Colon (tissue), 2 donors: ENCODE results near the gene HMCN2.
"Not testable (repeated sequence)": the region's sequence is repeated elsewhere in the genome, so short reads cannot be mapped to it uniquely, and the experiment has no call there.

Experiments used
- FAIRE-seq: peaks from 2 replicates; lab custom pipeline; 2012; peaks lifted over from hg19 to GRCh38; lab: Jason Lieb, UNC
- donor health status: control.
- donor health status: control.

The HMCN2 gene

DNA sequence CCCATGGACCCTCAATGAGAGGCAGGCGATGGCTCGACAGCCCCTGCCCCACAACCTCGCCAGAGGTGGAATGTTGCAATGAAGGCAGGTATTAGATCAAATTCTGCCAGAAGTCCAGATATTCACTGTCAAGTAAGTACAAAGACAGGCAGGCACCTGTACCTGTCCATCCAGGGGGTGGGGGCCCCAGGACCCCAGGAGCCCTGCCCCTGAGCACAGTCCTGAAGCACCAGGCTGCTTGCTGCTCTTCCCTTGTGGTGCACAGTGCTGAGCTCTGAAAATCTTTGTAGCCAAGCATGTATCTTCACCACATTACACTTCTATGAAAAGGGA, 26.2 kb upstream of the HMCN2 start:
- no peak for FAIRE-seq

DNA sequence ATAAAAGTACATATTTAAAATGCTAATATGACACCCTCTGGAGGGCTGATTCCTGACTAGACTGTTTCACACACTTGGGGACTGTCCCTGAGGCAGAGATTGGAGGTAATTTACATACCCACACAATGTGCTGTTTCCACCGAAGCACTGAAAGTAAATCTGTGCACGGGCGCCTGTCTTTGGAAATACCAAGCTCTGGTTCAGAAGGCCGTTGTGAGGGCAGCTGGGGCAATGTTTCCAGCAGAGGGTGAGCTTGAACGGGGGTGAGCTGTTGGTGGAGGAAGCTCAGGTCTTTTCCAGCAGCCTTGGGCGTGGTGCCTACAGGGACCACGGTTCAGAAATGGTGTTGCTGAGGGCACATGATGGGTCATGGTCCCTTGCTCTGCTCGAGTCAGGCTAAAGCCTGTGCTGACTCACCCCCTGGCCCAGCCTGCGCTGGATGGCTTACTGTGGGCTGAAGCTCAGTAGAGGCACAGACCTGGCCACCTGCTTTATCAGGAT, 25.8 kb upstream of the HMCN2 start:
- FAIRE-seq: no peak

DNA sequence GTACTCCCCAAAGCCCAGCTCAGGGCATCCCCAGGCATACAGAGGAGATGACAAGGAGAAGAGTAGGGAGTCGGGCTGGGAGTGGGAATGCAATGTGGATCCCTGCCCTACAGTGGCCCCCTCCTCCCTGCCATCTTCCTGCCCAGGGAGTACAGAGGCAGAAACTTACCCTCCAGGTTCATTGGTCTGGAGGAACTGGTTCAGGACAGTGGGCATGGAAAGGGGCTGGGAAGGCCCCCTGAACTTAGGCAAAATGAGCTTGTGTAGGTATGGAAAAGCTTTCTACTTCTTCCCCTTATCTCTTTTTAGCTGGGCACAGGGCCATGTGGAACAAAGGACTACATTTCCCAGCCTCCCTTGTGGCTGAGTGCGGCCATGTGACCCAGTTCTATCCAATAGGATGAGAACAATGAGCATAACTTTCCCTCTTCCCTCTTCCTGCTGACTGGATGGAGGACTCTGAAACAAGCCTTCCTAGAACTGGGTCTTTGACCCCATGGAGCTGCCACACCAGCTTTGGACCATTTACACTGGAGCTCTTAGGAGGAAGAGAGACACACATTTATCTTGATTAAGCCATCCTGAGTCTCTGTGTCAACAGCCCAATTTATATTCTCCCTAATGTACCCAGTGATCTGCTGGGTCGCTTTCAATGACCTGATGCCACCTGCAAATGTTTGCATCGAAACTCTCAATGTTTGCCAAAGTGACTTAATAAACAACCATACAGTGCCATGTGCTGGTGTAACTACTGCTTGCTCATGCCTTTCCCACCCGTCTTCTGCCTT, 25.0 kb upstream of the HMCN2 start:
- no peak for FAIRE-seq

- no peak for FAIRE-seq
Measured at GRCh38 chr9:130241198-130241535, 24.4 kb upstream of the HMCN2 start.

GRCh38 chr9:130242270-130243014, 23.1 kb upstream of the HMCN2 start:
- no peak for FAIRE-seq

GRCh38 chr9:130243015-130243881, 22.3 kb upstream of the HMCN2 start:
- no peak for FAIRE-seq

DNA sequence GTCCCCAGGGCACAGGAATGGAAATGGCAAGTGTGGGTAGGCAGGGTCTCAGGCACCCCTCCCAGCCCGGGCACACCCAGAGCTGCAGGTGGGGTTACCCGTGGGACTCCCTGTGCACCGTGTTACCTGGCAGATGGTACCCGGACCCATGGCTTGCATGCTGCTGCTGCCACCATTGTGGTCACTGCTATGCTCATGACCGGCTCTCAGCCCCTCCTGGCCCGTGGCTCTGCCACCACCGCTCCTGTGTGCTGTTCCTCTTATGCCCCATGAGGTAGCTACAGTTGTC, 21.7 kb upstream of the HMCN2 start:
- FAIRE-seq: no peak

DNA sequence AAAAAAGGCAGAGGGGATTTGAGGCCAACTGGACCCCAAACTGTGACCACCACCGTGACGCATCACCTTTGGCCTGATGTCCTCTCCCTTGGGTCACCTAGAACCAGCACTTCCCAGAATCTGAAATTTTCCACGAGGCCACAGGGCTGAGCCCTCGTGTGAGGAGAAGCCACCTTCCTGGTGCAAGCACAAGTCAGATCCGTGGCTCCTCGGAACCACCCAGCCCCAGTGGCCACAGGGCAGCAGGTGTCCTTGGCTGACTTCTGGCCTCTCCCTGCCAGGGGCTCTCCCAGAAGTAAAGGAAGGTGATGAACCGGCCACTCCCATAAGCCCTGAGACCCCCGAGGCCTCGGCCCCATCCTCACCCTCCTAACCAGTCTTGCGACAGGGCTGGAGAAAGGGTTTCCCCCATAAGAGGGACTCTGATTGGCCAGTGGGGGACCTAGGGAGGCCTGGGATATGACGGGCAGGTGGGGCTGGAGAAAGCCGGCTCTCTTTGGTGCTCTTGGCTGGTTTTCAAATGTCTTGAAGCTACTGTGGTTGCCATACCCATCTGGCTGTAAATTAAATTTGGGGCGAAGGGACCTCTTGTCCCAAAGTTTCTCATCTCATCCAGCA, 20.9 kb upstream of the HMCN2 start:
- FAIRE-seq: no peak

GRCh38 chr9:130245474-130245873, 20.1 kb upstream of the HMCN2 start:
- FAIRE-seq: no peak

DNA sequence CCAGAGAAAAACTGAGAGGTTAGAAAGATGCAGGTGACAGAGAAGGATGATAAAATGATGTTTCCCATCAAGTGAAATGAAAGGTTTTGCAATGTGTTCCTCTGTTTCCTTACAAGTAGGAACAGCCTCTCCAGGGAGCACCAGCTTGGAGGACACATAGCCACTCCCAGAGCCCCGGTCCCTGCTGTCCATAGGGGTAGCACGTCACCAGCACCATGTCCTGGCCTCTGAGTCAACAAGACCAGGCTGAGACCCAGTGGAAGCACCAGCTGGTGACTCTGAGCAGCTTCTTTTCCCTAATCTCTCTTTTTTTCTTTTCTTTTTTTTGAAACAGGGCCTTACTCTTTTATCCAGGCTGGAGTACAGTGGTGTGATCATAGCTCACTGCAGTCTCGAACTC, 19.4 kb upstream of the HMCN2 start:
- FAIRE-seq: no peak

DNA sequence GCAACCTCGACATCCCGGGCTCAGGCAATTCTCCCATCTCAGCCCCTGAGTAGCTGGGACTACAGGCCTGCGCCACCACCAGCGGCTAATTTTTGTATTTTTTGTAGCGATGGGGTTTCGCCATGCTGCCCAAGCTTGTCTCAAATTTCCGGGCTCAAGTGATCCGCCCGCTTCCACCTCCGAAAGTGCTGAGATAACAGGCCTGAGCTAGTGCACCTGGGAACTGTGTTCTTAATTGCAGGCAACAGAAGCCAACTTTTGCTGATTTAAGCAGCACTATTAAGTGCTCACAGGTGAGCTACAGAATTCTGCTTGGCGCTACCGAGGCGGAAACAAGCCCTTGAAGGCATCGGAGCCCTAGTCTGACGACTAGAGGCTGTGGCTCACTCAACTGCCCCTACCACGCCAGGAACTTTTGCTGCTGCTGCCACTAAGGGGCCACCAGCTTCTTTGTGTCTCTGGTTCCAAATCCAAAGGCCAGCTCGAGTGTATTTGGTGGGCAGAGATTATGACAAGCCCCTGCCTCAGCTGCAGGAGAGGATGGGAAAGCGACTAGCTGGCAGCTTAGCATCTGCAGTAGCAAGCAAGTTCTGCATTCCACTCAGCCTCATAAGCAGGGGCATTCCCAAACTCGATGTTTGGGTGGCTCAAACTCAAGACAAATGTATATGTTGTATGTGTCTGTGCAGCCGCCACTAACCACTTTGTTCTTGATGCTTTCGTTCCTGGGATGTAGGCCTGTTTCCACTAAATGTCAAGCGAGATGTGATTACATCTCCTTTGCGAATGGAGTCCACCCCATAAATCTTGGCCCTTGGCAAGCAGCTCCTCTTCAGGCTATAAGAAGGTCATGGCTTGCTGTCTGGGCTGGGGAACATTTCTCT, 10.6 kb upstream of the HMCN2 start:
- FAIRE-seq: no peak

DNA sequence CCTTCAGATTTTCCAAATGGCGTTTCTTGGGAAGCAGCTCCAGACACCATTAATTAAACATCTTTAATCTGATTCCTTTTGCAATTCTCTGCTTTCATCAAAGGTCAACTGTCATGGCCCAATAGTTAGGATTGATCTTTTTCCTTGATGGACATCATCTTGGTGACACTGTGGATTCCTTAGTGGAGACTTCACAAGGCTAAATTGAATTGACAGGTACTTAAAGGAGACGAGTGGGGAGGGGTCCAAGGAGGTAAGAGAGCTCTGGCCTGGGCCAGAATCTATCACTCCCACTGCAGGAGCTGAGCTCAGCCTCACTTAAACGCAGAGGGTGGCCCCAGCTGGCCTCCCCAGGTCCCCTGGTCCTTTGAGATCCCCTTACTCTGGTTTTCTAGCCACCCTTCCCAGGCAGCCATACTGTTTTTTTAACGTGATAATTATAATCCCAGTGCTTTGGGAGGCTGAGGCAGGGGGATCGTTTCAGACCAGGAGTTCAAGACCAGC, 9.9 kb upstream of the HMCN2 start:
- no peak for FAIRE-seq

GRCh38 chr9:130256644-130257043, 8.9 kb upstream of the HMCN2 start:
- FAIRE-seq: no peak

DNA sequence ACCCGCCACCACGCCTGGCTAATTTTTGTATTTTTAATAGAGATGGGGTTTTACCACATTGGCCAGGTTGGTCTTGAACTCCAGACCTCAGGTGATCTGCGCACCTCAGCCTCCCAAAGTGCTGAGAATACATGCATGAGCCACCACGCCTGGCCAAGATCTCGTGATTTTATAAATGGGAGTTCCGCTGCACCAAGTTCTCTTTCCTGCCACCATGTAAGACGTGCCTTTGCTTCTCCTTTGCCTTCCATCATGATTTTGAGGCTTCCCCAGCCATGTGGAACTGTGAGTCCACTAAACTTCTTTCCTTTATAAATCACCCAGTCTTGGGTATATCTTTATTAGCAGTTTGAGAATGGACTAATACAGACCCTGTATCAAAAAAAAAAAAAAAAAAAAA, 7.4 kb upstream of the HMCN2 start:
- FAIRE-seq: not testable (repeated sequence)

- no peak for FAIRE-seq
Measured at GRCh38 chr9:130259044-130259443, 6.5 kb upstream of the HMCN2 start.

DNA sequence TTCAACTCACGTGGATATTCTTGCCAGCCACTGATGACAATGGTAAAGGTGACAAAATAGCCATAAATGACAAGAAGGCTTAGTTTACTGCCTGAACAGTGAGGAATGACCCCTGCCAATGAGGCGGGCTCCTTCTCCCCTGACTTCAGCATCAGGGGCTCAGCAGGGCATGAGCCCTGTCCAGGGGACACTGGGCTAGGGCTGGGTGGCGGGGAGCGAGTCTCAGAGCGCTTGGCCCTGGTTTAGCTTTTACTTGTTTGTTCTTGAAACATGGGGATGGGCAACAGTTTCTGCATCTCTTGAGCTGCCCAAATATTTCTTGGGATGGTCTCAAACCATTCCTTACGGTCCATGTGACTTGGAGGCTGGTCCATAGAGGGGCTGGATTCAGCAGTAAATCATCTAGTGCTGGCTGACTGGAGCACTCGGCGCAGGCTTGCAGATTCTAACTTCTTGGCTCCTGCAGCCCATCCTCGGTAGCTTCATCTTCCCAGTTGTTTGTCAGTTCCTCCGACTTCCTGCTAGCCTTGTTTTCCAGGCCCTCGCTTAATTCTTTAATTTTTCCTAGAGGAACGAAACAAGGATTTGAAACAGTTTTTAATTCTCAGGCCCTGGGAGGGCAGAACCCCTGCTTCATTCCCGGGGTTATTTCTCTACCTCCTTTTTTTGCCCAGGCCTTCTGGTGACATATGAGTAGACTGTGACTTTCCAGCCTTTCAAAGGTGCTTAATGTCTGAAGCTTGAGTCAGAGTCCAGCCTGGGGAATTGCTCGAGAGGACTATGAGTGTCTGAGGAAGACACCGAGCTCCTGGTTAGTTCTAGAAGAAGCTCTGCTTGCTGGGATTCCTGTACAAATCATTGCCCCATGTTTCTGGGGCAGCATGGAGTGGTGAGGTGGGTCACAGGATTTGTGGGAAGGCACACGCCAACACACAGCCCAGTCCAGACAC, 4.5 kb upstream of the HMCN2 start:
- FAIRE-seq: no peak

DNA sequence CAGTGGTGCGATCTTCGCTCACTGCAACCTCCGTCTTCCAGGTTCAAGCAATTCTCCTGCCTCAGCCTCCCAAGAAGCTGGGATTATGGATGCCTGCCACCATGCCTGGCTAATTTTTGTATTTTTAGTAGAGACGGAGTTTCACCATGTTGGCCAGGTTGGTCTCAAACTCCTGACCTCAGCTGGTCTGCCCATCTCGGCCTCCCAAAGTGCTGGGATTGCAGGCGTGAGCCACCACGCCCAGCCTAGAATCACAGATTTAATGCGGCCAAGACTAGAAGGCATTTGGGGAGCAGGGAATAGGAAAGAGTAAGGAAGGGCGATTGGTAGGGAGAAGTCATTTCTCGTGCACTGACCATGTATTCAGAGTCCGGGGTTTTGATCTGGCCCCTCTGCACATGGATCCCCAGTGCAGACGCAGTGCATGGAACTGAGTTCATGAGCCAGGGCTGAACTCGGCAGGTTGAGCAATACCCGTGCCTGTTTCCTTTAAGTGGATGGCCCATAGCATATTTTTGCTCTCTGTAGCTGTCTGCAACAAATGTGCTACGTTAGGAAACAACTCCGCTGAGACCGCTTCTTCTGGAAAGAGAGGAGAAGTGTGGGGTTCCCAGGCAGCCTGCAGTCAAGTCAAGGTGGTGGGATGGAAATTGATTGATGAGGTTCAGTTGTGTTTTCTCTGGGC, 3.4 kb upstream of the HMCN2 start:
- no peak for FAIRE-seq

GRCh38 chr9:130262771-130263170, 2.8 kb upstream of the HMCN2 start:
- no peak for FAIRE-seq

- FAIRE-seq: no peak
Measured at GRCh38 chr9:130263601-130264413, 1.8 kb upstream of the HMCN2 start.
